GM21360 (cell line): Measurements from ENCODE around the gene D2HGDH.
"Not testable (repeated sequence)": the region's sequence is repeated elsewhere in the genome, so short reads cannot be mapped to it uniquely, and the experiment has no call there.

Experiments
- ATAC-seq: cut with Tn5 transposase; IDR thresholded peaks from one replicate; pipeline ENCODE4 v1.9.1; 2021; ENCODE audit warnings: mild to moderate bottlenecking, moderate library complexity; ENCODE audit not compliant: unreplicated experiment

The D2HGDH gene

GRCh38 chr2:241806217-241806616 is 71.8 kb downstream of the D2HGDH start:
- not testable (repeated sequence) for ATAC-seq

GRCh38 chr2:241808051-241808720 is 73.8 kb downstream of the D2HGDH start:
- ATAC-seq = no peak

- ATAC-seq = no peak
Measured at GRCh38 chr2:241808721-241809382, 74.4 kb downstream of the D2HGDH start, which contains the start of gene NEU4. Gene NEU4 (plus strand): TSS chr2:241809193. CDS start chr2:241814485, 5,292 bp downstream.

DNA sequence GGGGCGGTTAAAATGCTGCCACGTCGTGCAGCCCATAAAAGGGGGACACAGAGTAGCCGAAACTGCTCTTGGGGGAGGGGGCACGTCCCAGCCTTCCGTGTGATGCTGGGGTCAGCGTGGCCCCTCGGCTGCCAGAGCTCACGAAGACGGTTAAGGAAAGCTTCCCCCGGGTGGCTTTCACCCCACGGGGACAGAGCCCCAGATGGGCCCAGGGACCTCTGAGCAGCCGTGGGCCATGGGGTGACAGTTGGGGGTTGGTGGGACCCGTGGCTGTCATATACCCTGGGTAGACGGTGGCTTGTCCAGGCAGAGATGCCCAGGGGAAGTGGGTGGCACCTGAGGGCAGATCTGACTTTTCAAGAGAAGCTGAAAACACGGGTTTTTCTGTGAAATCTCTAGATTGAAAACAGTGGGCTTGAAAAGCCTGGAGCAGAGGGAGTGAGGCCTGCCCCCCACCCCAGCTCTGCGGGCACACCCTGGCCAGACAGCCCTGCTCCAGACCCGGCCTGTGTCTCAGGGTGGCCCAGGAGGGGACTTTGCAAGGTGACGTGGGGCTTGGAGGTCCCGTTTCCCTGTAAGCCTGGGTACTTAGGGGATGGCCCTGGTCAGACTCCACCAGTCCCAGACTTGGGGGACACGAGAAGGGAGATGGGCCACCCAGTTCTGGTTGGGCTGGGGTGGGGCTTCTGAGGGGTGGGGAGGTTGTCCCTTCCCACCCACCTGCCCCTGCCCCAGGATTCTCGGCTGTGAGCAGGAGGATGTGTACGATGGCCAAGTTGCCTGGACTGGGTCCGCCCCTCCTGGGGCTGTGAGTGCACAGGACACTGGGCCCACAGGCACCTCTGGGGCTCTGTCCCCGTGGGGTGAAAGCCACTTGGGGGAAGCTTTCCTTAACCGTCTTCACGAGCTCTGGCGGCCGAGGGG is 75.2 kb downstream of the D2HGDH start:
- ATAC-seq = no peak

DNA sequence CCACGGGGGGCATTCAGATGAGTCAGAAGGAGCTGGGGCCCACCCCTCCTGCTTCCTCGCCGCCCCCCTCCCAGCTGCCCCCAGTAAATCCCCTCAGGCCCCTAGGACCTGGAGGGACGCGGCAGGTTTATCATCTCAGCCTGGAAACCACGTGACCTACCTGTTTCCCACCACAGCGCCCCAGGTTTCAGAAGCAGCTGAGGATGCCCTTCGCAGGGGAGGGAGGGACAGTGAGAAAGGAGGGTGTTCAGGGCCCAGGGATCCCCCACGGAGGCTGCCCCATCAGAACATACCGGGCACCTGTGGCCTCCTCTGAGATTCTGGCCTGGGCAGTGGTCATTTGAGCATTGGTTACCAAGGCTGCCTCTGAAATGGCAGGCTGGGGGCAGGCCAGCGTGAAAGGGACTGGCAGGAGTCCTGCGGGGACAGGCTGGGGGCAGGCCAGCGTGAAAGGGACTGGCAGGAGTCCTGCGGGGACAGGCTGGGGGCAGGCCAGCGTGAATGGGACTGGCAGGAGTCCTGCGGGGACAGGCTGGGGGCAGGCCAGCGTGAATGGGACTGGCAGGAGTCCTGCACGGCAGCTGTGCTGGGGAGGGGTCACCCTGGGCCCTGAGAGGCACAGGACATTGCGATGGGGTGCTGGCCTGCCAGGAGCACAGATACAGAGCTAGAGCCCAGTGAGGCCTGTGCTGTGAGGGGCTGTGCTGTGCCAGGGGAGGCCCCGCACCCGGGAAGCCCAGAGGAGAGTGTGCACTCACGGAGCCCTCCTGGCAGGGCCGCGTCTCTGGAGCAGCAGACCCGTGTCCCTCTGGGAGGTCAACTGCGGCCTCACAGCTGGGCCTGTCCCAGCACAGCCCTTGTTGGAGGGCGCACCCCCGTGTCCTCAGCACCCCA is 76.1 kb downstream of the D2HGDH start:
- ATAC-seq = no peak

DNA sequence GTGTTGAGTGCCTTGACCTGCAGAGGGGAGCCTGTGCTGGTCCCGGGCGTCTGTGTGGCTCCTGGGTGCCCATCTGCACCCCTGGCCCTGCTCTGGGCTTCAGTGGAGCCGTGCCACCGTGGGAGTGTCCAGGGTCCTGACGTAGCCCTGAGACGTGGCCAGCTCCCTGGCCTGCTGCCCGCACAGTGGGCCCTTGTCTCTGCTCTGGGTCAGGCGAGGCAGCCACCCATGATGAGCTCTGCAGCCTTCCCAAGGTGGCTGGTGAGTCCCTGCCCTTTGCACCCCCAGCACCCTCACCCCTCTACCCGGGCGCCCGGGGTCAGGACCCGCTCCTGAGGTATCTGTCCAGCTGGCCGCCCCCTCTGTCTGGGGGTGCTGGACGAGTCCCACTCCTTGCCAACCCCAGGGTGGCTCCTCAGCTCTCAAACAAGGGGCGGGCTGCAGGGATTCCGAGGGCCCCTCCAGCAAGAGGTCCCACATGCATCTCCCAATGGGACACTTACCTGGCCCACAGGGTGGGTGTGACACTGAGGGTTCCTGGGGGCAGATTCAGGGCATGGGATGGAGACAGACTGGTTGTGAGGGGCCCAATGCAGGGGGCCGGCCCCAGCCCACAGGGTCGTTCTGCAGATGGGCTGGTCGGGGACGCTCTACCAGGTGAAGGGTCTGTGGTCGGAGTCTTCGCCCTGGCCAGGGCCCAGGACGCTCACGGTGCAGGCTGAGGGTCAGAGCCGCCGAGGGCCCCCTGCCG is 76.9 kb downstream of the D2HGDH start:
- no peak for ATAC-seq

DNA sequence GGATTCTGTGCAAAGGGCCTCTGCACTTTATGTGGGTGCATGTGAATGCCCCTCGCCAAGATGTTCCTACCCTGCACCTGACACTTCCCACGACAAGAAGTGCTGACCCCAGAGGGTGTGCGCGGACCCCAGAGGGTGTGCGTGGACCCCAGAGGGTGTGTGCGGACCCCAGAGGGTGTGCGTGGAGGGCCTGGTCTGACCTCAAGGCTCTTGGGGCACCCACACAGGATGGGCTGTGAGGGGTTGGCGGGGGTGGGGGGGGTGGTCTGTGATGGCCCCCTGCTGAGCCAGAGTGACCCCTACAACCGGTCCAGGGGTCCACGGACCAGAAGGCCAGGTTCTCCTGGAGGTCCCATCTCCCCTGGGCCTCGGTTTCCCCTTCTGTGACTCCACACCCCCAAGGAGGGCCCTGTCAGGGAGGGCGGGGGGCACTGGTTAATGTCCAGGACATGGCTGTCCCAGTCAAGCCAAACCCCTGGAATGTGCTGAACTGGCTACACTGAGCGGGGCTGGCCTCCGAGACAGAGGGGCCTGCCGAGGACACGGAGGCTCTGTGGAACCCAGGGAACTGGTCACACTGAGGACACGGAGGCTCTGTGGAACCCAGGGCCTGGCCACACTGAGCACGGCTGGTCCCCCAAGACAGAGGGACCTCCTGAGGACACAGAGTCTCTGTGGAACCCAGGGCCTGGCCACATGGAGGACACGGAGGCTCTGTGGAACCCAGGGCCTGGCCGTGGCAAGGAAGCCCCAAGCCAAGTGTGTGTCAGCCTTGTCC is 77.7 kb downstream of the D2HGDH start:
- ATAC-seq = no peak

- no peak for ATAC-seq
Measured at GRCh38 chr2:241812730-241813643, 78.6 kb downstream of the D2HGDH start.

- ATAC-seq = peak; percentile 50
Measured at GRCh38 chr2:241813644-241814392, 79.4 kb downstream of the D2HGDH start.

DNA sequence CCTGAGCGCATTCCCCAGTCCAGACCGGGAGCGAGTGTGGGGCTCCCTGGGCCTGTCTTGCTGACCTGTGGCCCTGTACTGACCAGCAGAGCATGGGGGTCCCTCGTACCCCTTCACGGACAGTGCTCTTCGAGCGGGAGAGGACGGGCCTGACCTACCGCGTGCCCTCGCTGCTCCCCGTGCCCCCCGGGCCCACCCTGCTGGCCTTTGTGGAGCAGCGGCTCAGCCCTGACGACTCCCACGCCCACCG is 79.9 kb downstream of the D2HGDH start:
- ATAC-seq = no peak

- no peak for ATAC-seq
Measured at GRCh38 chr2:241814643-241815476, 80.4 kb downstream of the D2HGDH start.

GRCh38 chr2:241815477-241816430 is 81.3 kb downstream of the D2HGDH start:
- no peak for ATAC-seq

- no peak for ATAC-seq
Measured at GRCh38 chr2:241816431-241817121, 82.1 kb downstream of the D2HGDH start.

DNA sequence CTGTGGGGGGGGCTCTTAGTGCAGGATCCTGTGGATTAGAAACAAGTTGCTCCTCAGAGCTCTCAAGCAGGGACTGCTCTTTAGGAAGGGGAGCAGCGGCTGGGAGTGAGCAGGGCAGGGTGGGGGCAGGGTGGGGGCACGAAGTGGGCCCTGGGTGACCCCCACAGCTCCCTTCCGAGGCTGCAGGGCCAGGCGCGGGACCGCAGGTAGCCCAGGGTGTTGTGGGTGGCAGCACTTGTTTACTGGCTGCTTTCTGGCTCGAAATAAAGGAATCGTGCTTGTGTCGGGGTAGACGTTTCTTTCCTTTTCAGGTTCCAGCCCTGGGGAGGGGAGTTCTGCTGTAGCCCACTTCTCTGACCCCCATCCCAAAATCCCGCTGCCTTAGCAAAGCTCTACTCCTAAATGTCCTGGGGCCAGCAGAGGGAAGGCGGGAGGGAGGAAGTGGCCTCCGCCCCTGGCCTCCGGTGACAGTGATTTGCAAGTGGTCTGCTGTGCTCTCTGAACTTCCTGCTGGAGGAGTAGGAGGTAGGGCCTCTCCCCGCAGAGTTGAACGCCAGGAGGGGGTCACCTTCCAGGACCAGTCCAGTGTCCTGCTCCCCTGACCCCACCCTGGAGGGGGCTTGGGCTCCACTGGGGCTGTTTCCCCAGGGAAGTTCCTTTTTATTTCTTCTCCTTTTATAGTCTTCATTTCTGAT is 82.8 kb downstream of the D2HGDH start:
- ATAC-seq = no peak
